ENCODE measurements around the gene TXLNG. TPM values are rescaled to one million over a fixed set of nuclear protein-coding genes. Genes with fewer than 3 reads are reported as not detected.

The TXLNG gene
- total RNA-seq, 1 donor from 2014 or later: 15.2 TPM

GRCh38 chrX:16838202-16839066 is 52.2 kb downstream of the TXLNG start:
- no peak for DNase-seq (ENCODE audit: extremely low spot score in 2 of 2)
- Histone ChIP-seq H3K27ac (no peak overlapping the region), H3K36me3 (peaks cover 0 to 56% of the 10 kb centered on the region in 2 donors), H3K4me1 (peaks cover 6% of the 10 kb centered on the region), H3K27me3 (no peaks in the 10 kb centered on the region), H3K4me3 (no peak overlapping the region), H3K9me3 (no peaks in the 10 kb centered on the region)
- no peak for TF ChIP-seq POLR2A (IDR thresholded peaks at IDR 0.05)
- no peak for TF ChIP-seq POLR2AphosphoS5 (IDR thresholded peaks at IDR 0.05; ENCODE audit: insufficient read depth in 1 of 2, low read depth in 1 of 2)
- TF ChIP-seq CTCF (IDR thresholded peaks at IDR 0.05): no peak
- intact Hi-C loops (cut with DNase I): no loop called here

GRCh38 chrX:16839219-16839851 is 53.1 kb downstream of the TXLNG start:
- no peak for DNase-seq (ENCODE audit: extremely low spot score in 2 of 2)
- Histone ChIP-seq H3K27ac (no peak overlapping the region), H3K4me3 (no peak overlapping the region), H3K27me3 (no peaks in the 10 kb centered on the region), H3K36me3 (peaks cover 0 to 50% of the 10 kb centered on the region in 2 donors), H3K9me3 (no peaks in the 10 kb centered on the region), H3K4me1 (peaks cover 6% of the 10 kb centered on the region)
- intact Hi-C loops (cut with DNase I): no loop called here
- TF ChIP-seq CTCF (IDR thresholded peaks at IDR 0.05): no peak
- no peak for TF ChIP-seq POLR2AphosphoS5 (IDR thresholded peaks at IDR 0.05; ENCODE audit: insufficient read depth in 1 of 2, low read depth in 1 of 2)
- TF ChIP-seq POLR2A (IDR thresholded peaks at IDR 0.05): no peak

GRCh38 chrX:16839852-16840460 is 53.7 kb downstream of the TXLNG start:
- intact Hi-C loops (cut with DNase I): no loop called here
- Histone ChIP-seq H3K36me3 (peaks cover 0 to 49% of the 10 kb centered on the region in 2 donors), H3K27me3 (no peaks in the 10 kb centered on the region), H3K9me3 (no peaks in the 10 kb centered on the region), H3K4me1 (peaks cover 6% of the 10 kb centered on the region), H3K4me3 (no peak overlapping the region), H3K27ac (no peak overlapping the region)
- TF ChIP-seq CTCF (IDR thresholded peaks at IDR 0.05): no peak
- TF ChIP-seq POLR2A (IDR thresholded peaks at IDR 0.05): no peak
- DNase-seq (ENCODE audit: extremely low spot score in 2 of 2): no peak

GRCh38 chrX:16842684-16843083 is 56.4 kb downstream of the TXLNG start:
- peaks cover 6% of the 10 kb centered on the region for H3K4me1 ChIP-seq
- H3K36me3 ChIP-seq: peaks cover 0 to 52% of the 10 kb centered on the region in 2 donors
- no peak for DNase-seq (ENCODE audit: extremely low spot score in 2 of 2)
- H3K27me3 ChIP-seq: no peaks in the 10 kb centered on the region
- H3K4me3 ChIP-seq: no peak overlapping the region
- intact Hi-C loops (cut with DNase I): no loop called here
- no peak overlapping the region for H3K27ac ChIP-seq
- TF ChIP-seq CTCF (IDR thresholded peaks at IDR 0.05) (no peak), POLR2AphosphoS5 (IDR thresholded peaks at IDR 0.05; ENCODE audit: insufficient read depth in 1 of 2, low read depth in 1 of 2) (no peak), POLR2A (IDR thresholded peaks at IDR 0.05) (no peak)
- no peaks in the 10 kb centered on the region for H3K9me3 ChIP-seq

All from vagina (tissue), 2 donors.